ENCODE measurements around the gene KRTAP9-7.

DNA sequence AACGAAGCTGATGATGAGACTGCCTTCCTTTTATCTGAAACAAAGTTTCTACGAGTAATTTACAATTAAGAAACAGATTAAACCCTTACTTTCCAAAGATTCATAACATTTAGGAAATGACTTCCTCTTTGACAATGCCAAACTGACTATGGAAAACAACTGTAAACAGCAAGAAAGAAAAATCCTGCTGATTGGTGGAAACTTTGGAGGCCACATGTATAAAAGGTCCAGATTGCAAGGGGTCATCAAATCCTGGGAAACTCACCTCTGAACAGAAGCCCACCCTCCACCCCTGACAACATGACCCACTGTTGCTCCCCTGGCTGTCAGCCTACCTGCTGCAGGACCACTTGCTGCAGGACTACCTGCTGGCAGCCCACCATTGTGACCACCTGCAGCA, 10.4 kb upstream of the KRTAP9-7 start, which contains the start of gene KRTAP9-6:
- no peak for TF ChIP-seq POLR2A (IDR thresholded peaks at IDR 0.05; ENCODE audit: low read depth, low read length)
- no peak for TF ChIP-seq POLR2AphosphoS5 (IDR thresholded peaks at IDR 0.05; ENCODE audit: low read depth, low read length)
- no peak for TF ChIP-seq TAF1 (IDR thresholded peaks at IDR 0.05; ENCODE audit: borderline replicate concordance, low read depth, low read length)
